H1 (cell line): ENCODE measurements around the gene CUTA. TPM values are rescaled to one million over a fixed set of nuclear protein-coding genes. Genes with fewer than 3 reads are reported as not detected.
A peak's percentile ranks its signal among the peaks of the same experiment; 100 is the strongest.

ENCODE experiments used
- CTCF ChIA-PET: fragments of 300-600 bp; sonication (Branson Sonifier 250); formaldehyde crosslinking; loops from one replicate; lab custom pipeline; 2021; ENCODE audit not compliant: partially characterized antibody; lab: Charles Lee
- POLR2A ChIA-PET: fragments of 300-600 bp; sonication (Branson Sonifier 250); formaldehyde crosslinking; loops from one replicate; lab custom pipeline; 2021; ENCODE audit warnings: inconsistent platforms; ENCODE audit not compliant: partially characterized antibody; lab: Charles Lee
- DNase-seq, 2 experiments: peaks; one replicate each; pipeline versions ENCODE4 v3.0.0 to v3.0.0-alpha.2; 2010 to 2022; ENCODE audit warnings: low spot score in 2 of 2, low read depth in 1 of 2, mixed read lengths in 1 of 2
- FAIRE-seq: peaks from 2 replicates; lab custom pipeline; 2011; peaks lifted over from hg19 to GRCh38; lab: Jason Lieb, UNC
- H2AFZ ChIP-seq: 2 replicates; pipeline ENCODE4 v1.8.1; 2012; ENCODE audit warnings: low read length, inconsistent platforms
- H2AK5ac ChIP-seq: 2 replicates; pipeline ENCODE4 v1.6.1; 2013; ENCODE audit warnings: low read depth, low read length
- H2BK120ac ChIP-seq: replicated peaks from 2 replicates; pipeline ENCODE3; 2013; ENCODE audit warnings: low read depth, low read length, inconsistent platforms
- H2BK12ac ChIP-seq: 2 replicates; pipeline ENCODE4 v1.6.1; 2013; ENCODE audit warnings: low read depth, low read length
- H2BK15ac ChIP-seq: 2 replicates; pipeline ENCODE4 v1.6.1; 2013; ENCODE audit warnings: low read length
- H2BK20ac ChIP-seq: 2 replicates; pipeline ENCODE4 v1.6.1; 2013; ENCODE audit warnings: low read length
- H2BK5ac ChIP-seq: 2 replicates; pipeline ENCODE4 v1.6.1; 2013; ENCODE audit warnings: low read depth, low read length
- H3K14ac ChIP-seq: 2 replicates; pipeline ENCODE4 v1.6.1; 2013; ENCODE audit warnings: inconsistent platforms; ENCODE audit not compliant: insufficient read length
- H3K18ac ChIP-seq: 2 replicates; pipeline ENCODE4 v1.6.1; 2013; ENCODE audit warnings: low read length; ENCODE audit errors: extremely low read depth
- H3K23ac ChIP-seq: 2 replicates; pipeline ENCODE4 v1.6.1; 2013; ENCODE audit warnings: inconsistent platforms; ENCODE audit not compliant: insufficient read length
- H3K23me2 ChIP-seq: 2 replicates; pipeline ENCODE4 v1.6.1; 2013; ENCODE audit warnings: low read depth, low read length
- H3K27ac ChIP-seq: 2 replicates; pipeline ENCODE4 v1.6.1; 2011; ENCODE audit warnings: low read depth, low read length, inconsistent platforms
- H3K27me3 ChIP-seq, 4 experiments: replicated peaks in 1 of 4; 1 replicate in 1 of 4; 2 replicates in 3 of 4; pipeline versions ENCODE4 v1.6.1 to v1.8.1; 2011 to 2013; ENCODE audit warnings: low read length in 3 of 4, mild to moderate bottlenecking in 3 of 4, inconsistent platforms in 2 of 4, mixed read lengths in 2 of 4, moderate library complexity in 1 of 4; ENCODE audit not compliant: control insufficient read depth in 3 of 4, insufficient read depth in 3 of 4; ENCODE audit errors: extremely low read depth in 1 of 4
- H3K36me3 ChIP-seq, 4 experiments: 2 replicates each; pipeline versions ENCODE4 v1.6.1 to v1.8.1; 2011 to 2013; ENCODE audit warnings: mild to moderate bottlenecking in 4 of 4, low read length in 3 of 4, moderate library complexity in 2 of 4, control low read depth in 1 of 4, inconsistent platforms in 1 of 4; ENCODE audit not compliant: insufficient read depth in 4 of 4, control insufficient read depth in 2 of 4
- H3K4ac ChIP-seq: replicated peaks from 2 replicates; pipeline ENCODE3; 2013; ENCODE audit warnings: low read length, low read depth, mixed read lengths, inconsistent platforms; ENCODE audit not compliant: insufficient read length
- H3K4me1 ChIP-seq, 4 experiments: replicated peaks in 1 of 4; 1 replicate in 1 of 4; 2 replicates in 3 of 4; pipeline versions ENCODE4 v1.6.1 to v1.8.1; 2011 to 2013; ENCODE audit warnings: low read length in 3 of 4, inconsistent platforms in 2 of 4, mixed read lengths in 1 of 4; ENCODE audit not compliant: insufficient read depth in 4 of 4, control insufficient read depth in 3 of 4
- H3K4me2 ChIP-seq, 2 experiments: 2 replicates each; pipeline versions ENCODE4 v1.6.1 to v1.8.1; 2011 to 2013; ENCODE audit warnings: low read depth in 2 of 2, low read length in 2 of 2, control low read depth in 1 of 2, inconsistent platforms in 1 of 2, mild to moderate bottlenecking in 1 of 2; ENCODE audit not compliant: insufficient read depth in 1 of 2
- H3K4me3 ChIP-seq, 4 experiments: fragments of 200-600, 300-600 bp in 1 of 4; sonication (generic), shearing (Covaris generic), sonication (Bioruptor Twin) in 1 of 4; 2 replicates each; pipeline versions ENCODE4 v1.5.1 to v1.8.1; 2011 to 2016; ENCODE audit warnings: low read length in 4 of 4, low read depth in 3 of 4, control low read depth in 2 of 4, inconsistent platforms in 2 of 4, mild to moderate bottlenecking in 2 of 4, mixed read lengths in 1 of 4, moderate library complexity in 1 of 4; ENCODE audit not compliant: insufficient read depth in 2 of 4; ENCODE audit errors: extremely low read depth in 1 of 4
- H3K56ac ChIP-seq: replicated peaks from 2 replicates; pipeline ENCODE3; 2013; ENCODE audit warnings: low read depth, mild to moderate bottlenecking, mixed read lengths, low read length, inconsistent platforms; ENCODE audit not compliant: insufficient read length
- H3K79me1 ChIP-seq: 2 replicates; pipeline ENCODE4 v1.6.1; 2013; ENCODE audit warnings: low read depth, low read length, control low read depth
- H3K79me2 ChIP-seq, 2 experiments: 2 replicates each; pipeline versions ENCODE4 v1.6.1 to v1.8.1; 2012 to 2013; ENCODE audit warnings: low read length in 2 of 2, mild to moderate bottlenecking in 2 of 2, inconsistent platforms in 1 of 2; ENCODE audit not compliant: insufficient read depth in 2 of 2, control insufficient read depth in 1 of 2
- H3K9ac ChIP-seq, 4 experiments: replicated peaks in 1 of 4; 1 replicate in 1 of 4; 2 replicates in 3 of 4; pipeline versions ENCODE4 v1.6.1 to v1.8.1; 2011 to 2013; ENCODE audit warnings: low read depth in 3 of 4, low read length in 3 of 4, control low read depth in 2 of 4, mild to moderate bottlenecking in 2 of 4, moderate library complexity in 2 of 4, inconsistent platforms in 1 of 4; ENCODE audit errors: extremely low read depth in 1 of 4
- H3K9me3 ChIP-seq, 2 experiments: 2 replicates each; pipeline versions ENCODE4 v1.6.1 to v1.8.1; 2012 to 2013; ENCODE audit warnings: mild to moderate bottlenecking in 2 of 2, moderate library complexity in 2 of 2, control low read depth in 1 of 2, inconsistent platforms in 1 of 2, low read depth in 1 of 2, low read length in 1 of 2, mixed read lengths in 1 of 2; ENCODE audit not compliant: insufficient read depth in 2 of 2
- H4K20me1 ChIP-seq, 2 experiments: replicated peaks in 1 of 2; 2 replicates each; pipeline versions ENCODE3 to v1.8.1; 2011 to 2013; ENCODE audit warnings: inconsistent platforms in 2 of 2, low read length in 2 of 2, mild to moderate bottlenecking in 1 of 2; ENCODE audit not compliant: insufficient read depth in 2 of 2, control insufficient read depth in 1 of 2
- H4K5ac ChIP-seq: 2 replicates; pipeline ENCODE4 v1.6.1; 2013; ENCODE audit warnings: low read length, low read depth, mixed read lengths, inconsistent platforms; ENCODE audit not compliant: insufficient read length
- H4K8ac ChIP-seq: 2 replicates; pipeline ENCODE4 v1.8.0; 2013; ENCODE audit warnings: mild to moderate bottlenecking, moderate library complexity, low read length, inconsistent platforms; ENCODE audit not compliant: insufficient read depth; ENCODE audit errors: extremely low read depth
- H4K91ac ChIP-seq: replicated peaks from 2 replicates; pipeline ENCODE3; 2013; ENCODE audit warnings: low read length, mixed read lengths, inconsistent platforms; ENCODE audit not compliant: insufficient read length
- CBX5 ChIP-seq: fragments of 300-800, 300-1000 bp; sonication (generic); IDR thresholded peaks from 2 replicates; pipeline ENCODE4 v1.7.1; 2016; ENCODE audit warnings: antibody characterized with exemption, low read length, low read depth
- CTBP2 ChIP-seq: IDR thresholded peaks from 2 replicates; pipeline ENCODE4 v1.7.0; 2011; ENCODE audit warnings: borderline replicate concordance, mild to moderate bottlenecking, moderate library complexity, mixed read lengths, low read length; ENCODE audit not compliant: insufficient read depth, insufficient read length
- FOSL1 ChIP-seq: IDR thresholded peaks from 2 replicates; pipeline ENCODE4 v1.6.1; 2011; ENCODE audit warnings: mild to moderate bottlenecking, low read depth, low read length, moderate library complexity; ENCODE audit not compliant: insufficient read depth
- HDAC2 ChIP-seq, 2 experiments: fragments of 300-600 bp in 1 of 2; sonication (generic) in 1 of 2; IDR thresholded peaks; 2 replicates each; pipeline ENCODE4 v1.6.1; 2011 to 2012; ENCODE audit warnings: low read depth in 2 of 2, low read length in 2 of 2, mild to moderate bottlenecking in 2 of 2, moderate library complexity in 2 of 2, borderline replicate concordance in 1 of 2, inconsistent platforms in 1 of 2
- JUN ChIP-seq: IDR thresholded peaks from 2 replicates; pipeline ENCODE4 v1.6.1; 2011; ENCODE audit warnings: low read depth, mild to moderate bottlenecking, improper control_type of control experiment, low read length
- PHF8 ChIP-seq: fragments of 200-600 bp; sonication (generic); conservative IDR thresholded peaks from 2 replicates; pipeline ENCODE4 v1.7.1; 2012; ENCODE audit warnings: low read depth, mild to moderate bottlenecking, inconsistent platforms, low read length, moderate library complexity
- POLR2A ChIP-seq, 2 experiments: IDR thresholded peaks; 1 replicate in 1 of 2; 2 replicates in 1 of 2; pipeline ENCODE4 v1.6.1; 2011; ENCODE audit warnings: low read depth in 2 of 2, low read length in 2 of 2, mild to moderate bottlenecking in 2 of 2; ENCODE audit errors: control extremely low read depth in 1 of 2
- TAF1 ChIP-seq: IDR thresholded peaks from 2 replicates; pipeline ENCODE4 v1.6.1; 2011; ENCODE audit warnings: mild to moderate bottlenecking, low read depth, low read length
- TAF7 ChIP-seq: optimal IDR thresholded peaks from 2 replicates; pipeline ENCODE3; 2011; ENCODE audit warnings: low read depth, mild to moderate bottlenecking, inconsistent platforms, low read length, moderate library complexity, borderline replicate concordance
- WGBS, 2 experiments: shearing (Covaris generic) in 1 of 2; methylation state at CpG; one replicate each; pipeline versions ENCODE4 v1.1.6 to v1.1.7; 2013 to 2015; ENCODE audit warnings: low lambda C conversion rate in 2 of 2, mixed read lengths in 2 of 2, inconsistent platforms in 1 of 2, low coverage in 1 of 2, missing lambda C conversion rate in 1 of 2; ENCODE audit not compliant: insufficient replicate concordance in 2 of 2, insufficient coverage in 1 of 2, insufficient read length in 1 of 2; ENCODE audit errors: extremely low coverage in 1 of 2, missing lambda C conversion rate in 1 of 2; 5-methylcytosine and 5-hydroxymethylcytosine counted together
- polyA plus RNA-seq, 7 experiments: library from polyadenylated mRNA; depleted of rRNA in 3 of 7; stranded (reverse) in 5 of 7; unstranded in 2 of 7; fragments of >200 nt in 5 of 7; fragments of 200-250 nt in 2 of 7; gene quantifications; 1 replicate in 5 of 7; 2 replicates in 1 of 7; 4 replicates in 1 of 7; pipeline versions ENCODE4 v1.2.1 to v1.2.3, GENCODE V29; 2011 to 2013; ENCODE audit warnings: missing spikeins in 2 of 7, mixed read lengths in 2 of 7
- total RNA-seq: library from RNA; stranded (reverse); fragmentation: NEBNext Ultra II Directional; extraction: Animal tissue kit (Norgen Biotek cat#: 25700); gene quantifications from 2 replicates; pipeline ENCODE4 v1.2.1, GENCODE V29; 2021
- TF ChIP-seq, protein P1 (sequence below): IDR thresholded peaks from 2 replicates; pipeline ENCODE4 v1.6.1; 2012; ENCODE audit warnings: inconsistent platforms

The CUTA gene
- total and polyA plus RNA-seq, 2 of the 8 experiments (the other 6 are each of a cell fraction or from before 2014, with no cell fraction given): 297 to 460 TPM

DNA sequence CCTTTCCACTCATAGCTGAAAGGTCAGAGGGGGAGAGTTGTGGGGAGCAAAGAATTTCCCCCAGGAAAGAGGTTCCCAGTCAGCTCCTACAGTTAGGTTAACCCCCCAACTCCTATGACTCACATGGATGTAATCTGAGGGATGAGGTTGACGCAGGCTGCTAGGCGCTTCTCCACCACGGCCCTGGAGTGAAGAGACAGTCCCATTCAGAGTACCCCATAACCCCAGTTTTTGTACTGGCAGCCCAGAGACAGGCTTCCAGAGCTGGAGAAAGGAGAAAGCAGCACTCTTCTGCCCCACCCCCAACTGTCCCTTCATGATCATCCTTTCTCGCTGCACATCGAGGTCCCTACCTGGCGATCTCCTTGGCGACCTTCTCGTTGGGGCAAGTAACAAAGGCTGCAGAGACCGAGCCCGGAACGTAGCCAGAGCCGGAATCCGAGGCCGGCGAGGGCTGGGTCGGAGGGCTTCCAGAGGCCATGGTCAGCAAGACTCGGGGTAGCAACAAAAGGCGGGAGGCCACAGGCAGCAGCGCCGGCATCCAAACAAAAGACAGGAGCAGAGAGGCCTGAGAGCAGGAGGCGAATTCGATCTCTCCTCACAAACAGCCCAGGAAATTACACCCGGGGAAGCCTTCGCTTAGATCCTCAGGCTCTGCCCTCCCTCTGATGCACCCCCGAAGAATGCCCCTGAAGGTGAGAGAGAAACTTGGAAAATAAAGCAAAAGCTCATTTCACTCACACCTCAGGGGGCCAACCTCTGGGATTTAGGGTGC, 592 bp downstream of the CUTA start:
- H2BK12ac ChIP-seq: no peak overlapping the region
- H3K79me2 ChIP-seq: peaks cover 19 to 48% of the 10 kb centered on the region in 2 experiments
- peaks cover 21% of the 10 kb centered on the region for H3K23me2 ChIP-seq
- no peak overlapping the region for H2BK120ac ChIP-seq
- CTCF ChIA-PET: interaction anchor here (1.3 to 5.7 kb wide), 3 partner anchors 8 to 120 kb away, joined by 3 to 37 read pairs (median 4); no protein-coding TSS in a partner anchor
- peaks cover 8 to 34% (median 15%) of the 10 kb centered on the region in 4 experiments for H3K4me1 ChIP-seq
- H3K23ac ChIP-seq: no peak overlapping the region
- no peaks in the 10 kb centered on the region for H3K27me3 ChIP-seq
- H3K14ac ChIP-seq: no peak overlapping the region
- no peak overlapping the region for H2BK15ac ChIP-seq
- 0 out of 2 replicates have a peak overlapping the region, but pooled peaks have one; percentile 66 for H2AK5ac ChIP-seq
- peaks cover 7 to 43% (median 29%) of the 10 kb centered on the region in 4 experiments; a peak in 7 of 8 replicates for H3K36me3 ChIP-seq
- 2% methylated on average over 25 of the region's 25 CpGs; no CpG with 5 or more reads in 1 of the 2 experiments for WGBS, 2 experiments
- peak overlapping the region; percentile 19 for H4K5ac ChIP-seq
- H2BK20ac ChIP-seq: no peak overlapping the region
- peak overlapping the region; percentile 89 to 93 for H3K4me2 ChIP-seq
- no peak for FAIRE-seq
- H2AFZ ChIP-seq: no peak overlapping the region; the same call in 1 of the 2 replicates
- H2BK5ac ChIP-seq: peak overlapping the region; percentile 81
- peak overlapping the region; percentile 72 for H3K18ac ChIP-seq
- peak overlapping the region; percentile 45 for H4K91ac ChIP-seq
- H3K9ac ChIP-seq: peak overlapping the region; percentile 75 to 89 (median 86)
- H3K27ac ChIP-seq: peak overlapping the region; percentile 79
- POLR2A ChIA-PET: interaction anchor here (0.6 to 4.4 kb wide), 10 partner anchors 9 to 212 kb away, joined by 3 to 82 read pairs (median 6); partner anchors contain the start of genes B3GALT4, RPS18, VPS52 and ZBTB9
- peak overlapping the region; percentile 75 to 99 (median 93) for H3K4me3 ChIP-seq
- peak overlapping the region; percentile 76; the same call in 1 of the 2 replicates for H4K8ac ChIP-seq
- H3K56ac ChIP-seq: peak overlapping the region; percentile 43
- DNase-seq: no peak
- H3K9me3 ChIP-seq: no peaks in the 10 kb centered on the region
- no peak overlapping the region for H3K4ac ChIP-seq
- H4K20me1 ChIP-seq: peaks cover 4 to 17% of the 10 kb centered on the region in 2 experiments
- H3K79me1 ChIP-seq: peaks cover 12% of the 10 kb centered on the region; the same call in 1 of the 2 replicates
- 0 out of 2 replicates have a peak, but pooled peaks have one; percentile 54 for TF ChIP-seq PHF8
- TF ChIP-seq CTBP2: no peak
- TF ChIP-seq TAF7: peak; percentile 5
- TF ChIP-seq FOSL1: no peak
- no peak for TF ChIP-seq JUN
- TF ChIP-seq HDAC2 (IDR thresholded peaks at IDR 0.05; ENCODE audit: borderline replicate concordance in 1 of 2, low read depth in 2 of 2, low read length in 2 of 2): peak in 1 of 2 experiments; percentile 74; a peak in 1 of 4 replicates
- no peak for TF ChIP-seq CBX5
- TF ChIP-seq, protein P1, sequence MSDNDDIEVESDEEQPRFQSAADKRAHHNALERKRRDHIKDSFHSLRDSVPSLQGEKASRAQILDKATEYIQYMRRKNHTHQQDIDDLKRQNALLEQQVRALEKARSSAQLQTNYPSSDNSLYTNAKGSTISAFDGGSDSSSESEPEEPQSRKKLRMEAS: no peak
- TF ChIP-seq POLR2A (IDR thresholded peaks at IDR 0.05; ENCODE audit: control extremely low read depth in 1 of 2, low read depth in 2 of 2, low read length in 2 of 2): no peak; a peak in 2 of 3 replicates
- TF ChIP-seq TAF1: no peak
